HG03571 (cell line): Measurements from ENCODE around the gene SLC35F1.
A peak's percentile ranks its signal among the peaks of the same experiment; 100 is the strongest.

ENCODE experiments used
- ATAC-seq: cut with Tn5 transposase; IDR thresholded peaks from one replicate; pipeline ENCODE4 v1.9.1; 2021; ENCODE audit not compliant: unreplicated experiment

Gene SLC35F1

DNA sequence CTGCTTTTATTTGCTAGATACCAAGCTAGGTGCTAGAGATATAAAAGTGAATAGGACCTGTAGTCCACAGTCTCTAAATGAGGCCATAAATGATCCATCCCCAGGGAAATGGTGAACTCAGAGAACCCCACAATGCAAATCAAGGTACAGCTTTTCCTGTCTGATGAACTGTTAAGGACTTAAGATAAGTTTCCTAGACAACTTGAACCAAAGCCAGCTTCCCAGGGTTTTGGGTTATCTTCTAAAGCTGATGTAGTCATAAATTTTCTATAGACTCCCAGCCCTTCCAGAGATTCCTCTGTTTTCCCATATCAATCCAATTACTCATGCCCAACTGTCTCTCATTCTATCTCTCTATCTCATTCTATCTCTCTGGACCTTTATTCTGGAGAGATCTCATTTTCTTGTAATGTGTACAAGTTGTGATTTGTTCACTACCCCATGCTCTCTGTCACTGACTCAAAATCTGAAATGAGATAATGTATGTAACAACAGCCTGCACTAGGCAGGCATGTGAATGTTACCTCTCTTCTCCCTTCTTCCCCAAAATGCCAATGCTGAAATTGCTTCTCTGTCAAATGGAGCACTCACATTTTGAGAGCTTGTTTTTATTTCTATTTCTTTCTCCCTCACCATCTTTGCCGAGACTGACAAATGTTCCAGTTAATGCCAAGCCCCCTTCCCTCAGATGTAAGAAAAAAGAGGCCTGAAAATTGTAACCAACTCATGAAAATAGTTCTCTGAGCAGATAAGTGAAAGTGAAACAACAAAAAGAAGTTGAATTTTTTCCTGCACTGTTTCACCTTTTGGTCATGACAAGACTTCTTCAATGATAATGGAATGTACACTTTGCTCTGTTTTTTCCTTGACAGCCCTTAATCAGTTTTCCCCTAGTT, 279.9 kb downstream of the SLC35F1 start:
- ATAC-seq = peak; percentile 60

DNA sequence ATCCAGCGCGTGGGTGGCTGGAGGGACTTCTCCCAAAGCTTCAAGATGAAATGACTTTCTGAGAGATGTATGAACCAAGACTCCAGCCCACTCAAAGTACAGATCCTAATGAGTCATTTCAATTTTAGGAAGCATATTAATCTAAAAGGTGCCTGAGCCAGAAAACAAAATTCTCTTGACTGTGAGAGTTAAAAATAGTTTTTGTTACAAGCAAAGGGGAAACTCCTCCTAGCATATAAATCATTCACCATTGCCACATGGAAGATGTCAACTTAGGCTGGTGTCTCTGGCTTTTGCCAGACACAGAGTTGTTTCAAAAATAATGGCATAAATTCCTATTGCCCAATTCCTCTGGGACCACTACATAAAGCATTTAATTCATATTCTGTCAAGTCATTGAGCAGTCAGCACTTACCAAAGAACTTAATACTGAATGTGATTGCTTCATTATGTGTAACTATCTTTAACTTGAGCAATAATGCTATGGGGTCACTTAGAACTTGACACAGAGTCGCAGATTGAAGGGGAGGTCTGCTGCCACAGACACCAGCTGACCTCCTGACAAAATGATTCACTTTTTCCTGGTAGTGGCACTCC, 280.6 kb downstream of the SLC35F1 start:
- peak; percentile 37 for ATAC-seq

DNA sequence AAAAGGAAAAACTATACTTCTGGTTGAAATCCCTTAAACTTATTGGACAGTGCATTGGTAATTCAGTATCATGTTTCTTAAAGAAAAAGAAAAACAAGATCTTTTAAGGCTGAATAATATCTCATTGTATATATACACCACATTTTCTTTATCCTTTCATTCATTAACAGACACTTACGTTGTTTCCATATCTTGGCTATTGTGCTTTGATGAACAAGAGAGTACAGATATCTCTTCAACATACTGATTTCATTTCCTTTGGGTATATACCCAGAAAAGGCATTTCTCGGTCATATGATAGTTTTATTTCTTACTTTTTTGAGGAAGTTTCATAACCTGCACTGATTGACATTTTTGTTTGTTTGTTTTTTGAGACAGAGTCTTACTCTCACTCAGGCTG, 281.5 kb downstream of the SLC35F1 start:
- ATAC-seq = no peak

DNA sequence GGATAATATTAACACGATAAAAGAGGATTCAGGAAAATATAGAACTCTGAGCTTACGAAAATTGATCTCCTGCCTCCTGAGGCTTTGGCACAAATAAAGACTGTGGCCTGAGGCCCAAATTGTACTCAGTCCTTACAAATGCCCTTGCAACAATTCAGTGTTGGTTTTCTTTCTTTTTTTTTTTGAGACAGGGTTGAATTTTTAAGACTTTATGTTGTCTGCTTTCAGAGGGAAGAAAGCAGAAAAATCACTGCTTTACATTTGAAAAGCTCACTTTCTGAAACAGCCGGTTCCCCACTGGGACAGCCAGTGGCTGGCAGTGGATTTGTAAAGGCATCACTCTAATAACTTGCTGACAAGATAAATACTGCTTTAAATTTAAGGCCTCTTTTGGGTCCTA, 290.5 kb downstream of the SLC35F1 start:
- no peak for ATAC-seq

DNA sequence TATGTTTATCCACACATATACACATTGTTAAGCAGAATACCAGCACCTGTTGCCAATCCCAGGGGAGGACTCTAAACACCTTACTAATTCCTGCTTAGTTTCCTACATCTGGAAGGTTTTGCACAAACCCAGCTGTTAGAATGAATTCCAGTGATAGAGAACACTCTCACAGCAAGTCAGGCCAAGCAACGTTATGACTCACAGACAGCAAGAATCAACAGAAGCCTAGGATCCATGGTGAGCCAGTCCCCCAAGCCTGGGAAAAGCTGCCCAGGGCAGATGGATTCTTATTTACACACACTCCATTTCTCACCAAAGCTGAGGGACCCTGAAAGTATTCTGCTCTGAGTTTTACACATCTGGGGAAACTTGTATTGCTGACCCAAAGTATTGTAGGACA, 291.7 kb downstream of the SLC35F1 start:
- ATAC-seq = no peak

DNA sequence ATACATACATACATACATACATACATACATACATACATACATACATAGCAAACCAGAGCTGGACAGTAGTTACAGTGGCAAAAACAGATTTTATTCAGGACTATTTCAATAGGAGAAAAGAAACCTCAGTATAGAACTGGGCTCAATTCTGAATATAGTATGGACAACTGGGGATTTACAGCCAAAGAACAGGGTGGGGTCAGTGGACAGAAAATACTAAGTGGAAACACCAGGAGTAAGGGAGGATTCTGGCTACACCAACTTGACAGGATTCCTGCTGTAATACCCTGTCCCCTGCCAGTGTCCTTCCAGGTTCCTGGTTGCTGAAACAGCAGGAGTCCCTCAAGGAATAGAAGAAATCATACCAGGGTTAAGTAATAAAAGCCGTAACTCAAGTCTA, 293.1 kb downstream of the SLC35F1 start:
- no peak for ATAC-seq

DNA sequence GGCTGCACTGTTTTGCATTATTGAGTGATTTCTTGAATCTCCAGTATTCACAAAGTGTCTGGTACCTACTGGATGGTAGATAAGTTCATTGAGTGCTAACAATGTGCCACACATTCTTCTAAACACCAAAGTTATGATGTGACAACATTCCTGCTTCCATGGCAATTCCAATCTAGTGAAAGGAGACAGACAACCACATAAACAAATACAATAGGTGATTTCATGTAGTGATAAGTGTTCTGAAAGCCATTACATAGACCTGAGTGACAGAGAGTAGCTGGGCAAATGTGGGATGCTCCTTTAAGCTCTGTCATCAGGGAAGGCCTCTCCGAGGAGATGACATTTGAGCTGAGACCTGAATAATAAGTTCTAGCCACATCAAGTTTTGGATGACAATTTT, 295.5 kb downstream of the SLC35F1 start:
- no peak for ATAC-seq

DNA sequence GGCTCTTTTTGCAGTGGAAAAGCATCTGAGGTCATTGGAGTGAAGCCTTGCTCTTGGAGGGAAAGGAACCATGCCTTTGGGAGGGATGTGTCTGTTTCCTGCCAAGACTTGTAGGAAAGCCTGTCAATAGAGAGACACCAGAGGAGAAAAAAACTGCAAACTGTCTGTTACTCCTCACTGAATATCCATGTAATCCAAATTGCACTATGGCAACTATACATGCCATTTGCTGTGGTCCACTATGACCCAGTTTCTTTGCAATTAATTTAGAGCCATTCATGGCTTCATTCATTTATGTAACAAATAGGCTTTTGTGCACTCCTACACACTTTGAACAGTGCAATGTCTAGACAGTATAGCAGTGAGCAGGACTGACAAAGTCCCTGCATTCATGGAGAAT, 296.5 kb downstream of the SLC35F1 start:
- ATAC-seq = no peak

DNA sequence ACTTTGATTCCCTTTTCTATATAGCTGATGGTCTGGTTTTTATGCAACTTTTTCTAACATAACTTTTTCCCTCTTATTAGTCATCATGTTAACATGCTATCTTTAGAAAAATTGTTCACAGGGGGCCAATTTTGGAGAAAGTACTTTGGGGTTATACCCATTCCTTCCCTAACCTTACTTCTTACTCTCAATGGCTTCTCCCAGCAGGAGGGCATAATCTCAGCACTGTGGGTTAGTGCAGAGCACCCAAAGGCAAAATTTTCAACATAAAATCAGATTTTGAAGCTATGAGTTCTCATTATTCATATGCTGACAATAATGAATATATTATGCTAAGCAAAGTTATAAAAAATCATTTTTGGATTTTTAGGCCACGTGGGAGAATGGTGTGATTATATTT, 299.2 kb downstream of the SLC35F1 start:
- ATAC-seq = no peak

DNA sequence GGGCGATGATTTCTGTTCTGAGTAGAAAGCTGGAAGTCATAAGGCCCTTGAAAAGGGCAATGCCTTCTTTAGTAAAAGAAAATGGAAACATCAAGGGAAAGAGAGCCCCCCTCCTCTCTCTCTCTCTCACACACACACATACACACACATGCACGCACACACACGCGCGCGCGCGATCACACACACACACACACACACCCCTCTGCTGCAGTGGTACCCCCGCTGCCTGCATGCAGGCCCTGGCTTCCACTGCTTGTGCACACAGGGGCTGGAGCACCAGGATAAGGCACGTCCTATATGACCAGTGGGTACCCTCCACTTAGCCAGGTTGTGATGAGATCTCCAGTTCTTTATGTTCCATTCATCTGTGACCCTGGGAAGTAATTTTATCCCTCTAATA, 300.9 kb downstream of the SLC35F1 start:
- ATAC-seq = no peak

DNA sequence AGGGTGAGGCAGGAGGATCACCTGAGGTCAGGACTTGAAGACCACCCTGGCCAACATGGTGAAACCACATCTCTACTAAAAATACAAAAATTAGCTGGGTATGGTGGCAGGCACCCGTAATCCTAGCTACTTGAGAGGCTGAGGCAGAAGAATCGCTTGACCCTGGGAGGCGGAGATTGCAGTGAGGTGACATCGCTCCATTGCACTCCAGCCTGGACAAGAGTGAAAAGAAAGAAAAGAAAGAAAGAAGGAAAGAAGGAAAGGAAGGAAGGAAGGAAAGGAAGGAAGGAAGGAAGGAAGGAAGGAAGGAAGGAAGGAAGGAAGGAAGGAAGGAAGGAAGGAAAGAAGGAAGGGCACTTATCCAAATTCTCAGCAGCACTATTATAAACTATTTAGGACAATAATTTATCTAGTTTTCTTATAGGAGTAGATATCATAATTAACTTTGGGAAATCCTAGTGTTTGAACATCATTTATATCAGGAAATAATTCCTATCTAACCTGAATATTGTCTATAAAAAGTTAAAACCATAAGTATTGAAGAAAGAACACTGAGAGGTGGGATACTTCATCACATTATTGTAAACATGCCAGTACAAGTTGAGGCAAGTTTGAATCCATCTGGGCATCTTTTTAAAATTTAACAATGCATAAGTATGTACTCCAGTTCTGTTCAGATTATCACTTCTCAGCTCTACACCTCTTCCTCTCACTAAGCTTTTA, 305.5 kb downstream of the SLC35F1 start:
- no peak for ATAC-seq

DNA sequence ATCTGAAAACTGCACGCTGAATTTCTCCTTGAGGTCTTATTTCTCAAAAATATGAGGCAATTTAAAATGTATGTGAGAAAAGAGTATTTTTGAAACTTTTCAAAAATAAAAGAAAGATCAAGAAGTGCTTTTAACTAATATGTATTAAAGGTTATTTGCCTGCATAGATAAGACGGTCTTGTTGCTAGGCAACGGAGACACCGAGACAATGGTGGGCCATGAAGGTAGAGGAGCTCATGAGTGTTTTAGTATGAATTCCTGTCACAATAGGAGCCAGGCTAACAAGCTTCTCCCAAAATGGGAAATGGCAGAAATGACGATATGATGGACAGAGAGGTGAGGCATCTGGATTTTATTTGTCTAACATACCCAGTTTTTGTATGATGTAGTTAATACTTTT, 308.2 kb downstream of the SLC35F1 start:
- no peak for ATAC-seq

DNA sequence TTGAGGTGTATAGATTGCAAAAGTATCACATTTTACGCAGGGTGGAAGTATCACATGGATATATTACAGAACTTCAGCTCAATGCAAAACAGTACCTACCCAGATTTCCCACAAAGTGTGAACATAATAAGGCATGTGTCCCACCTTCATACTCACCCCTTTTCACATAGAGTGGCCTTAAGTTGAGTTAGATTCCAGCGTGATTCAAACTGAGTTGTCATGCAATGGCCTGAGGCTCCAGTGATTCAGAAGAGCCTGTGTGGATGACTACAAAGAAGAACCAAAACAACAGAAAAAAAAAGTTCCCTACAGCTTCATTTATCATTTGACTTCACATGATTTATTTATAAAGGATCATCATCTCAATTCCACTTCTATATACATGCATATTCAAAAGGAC, 309.7 kb downstream of the SLC35F1 start:
- ATAC-seq = no peak

DNA sequence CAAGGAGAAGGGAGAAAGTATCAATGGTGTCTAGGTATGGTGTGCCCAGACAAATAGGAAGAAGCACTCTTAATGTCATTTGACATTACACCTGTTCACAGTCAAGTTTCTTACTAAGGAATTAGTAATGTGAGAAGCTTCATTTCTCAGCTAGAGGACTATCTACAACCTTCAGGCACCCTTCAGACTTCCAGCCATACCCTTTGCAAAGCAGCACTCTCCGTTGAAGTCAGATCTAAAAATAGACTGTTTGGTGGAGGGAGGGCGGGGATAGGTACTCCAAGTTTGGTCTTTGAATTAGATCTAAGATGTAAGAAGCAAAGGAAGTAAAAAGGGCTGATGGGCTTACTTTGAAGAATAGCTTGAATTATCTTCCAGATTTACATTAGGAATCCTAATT, 311.1 kb downstream of the SLC35F1 start:
- ATAC-seq = no peak

DNA sequence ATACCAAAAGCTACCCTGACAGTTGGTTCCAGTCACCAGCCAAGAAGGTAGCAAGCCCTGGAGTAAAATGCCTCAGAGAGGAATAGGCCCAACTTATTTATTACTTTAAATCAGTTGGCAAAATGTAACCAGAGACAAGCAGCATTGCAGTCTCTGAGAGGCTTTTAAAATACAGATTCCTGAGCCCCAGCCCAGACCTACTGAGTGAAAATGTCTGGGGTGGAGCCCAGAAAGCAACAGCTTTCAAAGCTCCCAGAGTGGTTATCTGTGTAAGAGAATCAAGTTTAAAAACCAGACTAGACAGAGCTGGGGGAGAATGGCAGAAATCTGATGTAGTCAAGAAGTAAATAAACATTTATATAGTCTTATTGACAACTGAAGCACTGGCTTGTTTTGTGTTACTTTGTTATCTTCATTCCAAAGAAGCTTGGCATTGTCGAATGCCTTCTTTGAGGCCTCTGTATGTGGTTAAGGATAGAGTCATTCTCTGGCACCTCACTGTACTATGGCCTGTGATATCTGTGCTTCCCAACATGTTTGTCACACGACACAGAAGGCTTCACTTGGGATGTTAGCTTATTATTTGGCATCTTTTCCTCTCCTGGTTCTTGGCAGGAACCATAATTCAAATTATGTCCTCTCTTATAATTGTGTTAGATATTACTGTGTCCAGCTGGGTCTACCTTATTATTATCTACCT, 313.5 kb downstream of the SLC35F1 start:
- ATAC-seq = no peak

DNA sequence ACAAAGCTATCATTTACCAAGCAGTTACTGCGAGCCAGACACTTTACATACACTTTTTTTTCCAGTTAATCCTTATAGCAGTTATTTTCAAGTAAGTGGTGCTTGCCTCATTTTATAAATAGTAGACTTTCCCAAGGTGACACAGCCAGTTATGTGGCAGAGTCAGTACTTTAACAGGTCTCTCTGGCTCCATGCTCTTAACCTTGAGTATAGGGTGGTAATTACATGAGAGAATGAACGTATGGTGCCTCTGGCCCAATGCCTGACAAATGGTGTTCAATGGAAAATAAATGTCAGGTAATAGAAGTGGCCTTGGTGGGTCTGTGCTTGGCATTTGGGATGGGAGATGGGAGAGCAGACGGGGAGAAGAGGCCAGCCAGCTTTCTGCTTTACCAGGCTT, 316.3 kb downstream of the SLC35F1 start:
- no peak for ATAC-seq

DNA sequence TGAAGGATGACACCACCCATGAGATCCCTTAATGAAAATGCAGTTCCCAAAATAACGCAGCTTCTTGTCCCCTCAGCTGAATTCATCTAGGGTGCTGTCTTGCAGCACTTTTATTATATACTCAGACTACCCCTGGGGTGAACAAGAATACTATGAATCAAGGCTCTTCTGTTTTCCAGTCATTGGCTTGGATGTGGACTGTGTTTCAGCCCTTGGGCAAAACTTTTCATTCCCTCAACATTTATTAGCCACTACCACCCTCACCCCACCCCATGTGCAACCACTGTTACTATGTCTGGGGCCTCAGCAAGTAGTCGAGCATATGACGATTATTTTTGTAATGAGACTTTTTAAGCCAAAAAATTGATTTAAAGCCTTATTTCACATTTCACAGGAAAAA, 321.8 kb downstream of the SLC35F1 start:
- no peak for ATAC-seq

DNA sequence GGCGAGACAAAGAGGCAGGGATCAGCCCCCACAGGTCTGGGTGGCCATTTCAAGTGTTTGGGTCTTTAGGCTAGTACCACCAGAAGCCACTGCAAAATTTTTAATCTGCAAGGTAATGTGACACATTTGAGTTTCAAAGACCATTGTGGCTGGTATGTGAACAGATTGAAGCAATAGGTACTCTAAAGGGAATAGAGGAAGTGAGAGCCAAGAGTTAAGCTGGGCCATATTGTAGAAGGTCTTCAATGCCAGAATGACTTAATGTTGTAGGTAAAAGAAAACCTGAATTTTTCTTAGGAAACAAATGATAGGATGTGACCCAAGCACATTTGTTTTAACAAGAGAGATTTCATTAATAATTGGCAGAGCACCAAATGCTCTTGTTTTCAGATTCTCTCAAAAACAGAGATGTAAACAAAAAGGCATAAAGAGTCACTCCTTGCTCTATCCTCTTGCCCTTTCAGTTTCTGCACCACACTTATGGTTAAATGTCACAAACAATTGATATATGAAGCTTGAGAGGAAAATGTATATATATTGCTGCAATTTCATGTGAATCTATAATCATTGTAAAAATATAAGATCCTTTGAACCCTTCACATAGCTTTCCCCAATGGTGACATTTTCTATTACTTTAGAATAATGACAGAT, 333.9 kb downstream of the SLC35F1 start:
- ATAC-seq = no peak

DNA sequence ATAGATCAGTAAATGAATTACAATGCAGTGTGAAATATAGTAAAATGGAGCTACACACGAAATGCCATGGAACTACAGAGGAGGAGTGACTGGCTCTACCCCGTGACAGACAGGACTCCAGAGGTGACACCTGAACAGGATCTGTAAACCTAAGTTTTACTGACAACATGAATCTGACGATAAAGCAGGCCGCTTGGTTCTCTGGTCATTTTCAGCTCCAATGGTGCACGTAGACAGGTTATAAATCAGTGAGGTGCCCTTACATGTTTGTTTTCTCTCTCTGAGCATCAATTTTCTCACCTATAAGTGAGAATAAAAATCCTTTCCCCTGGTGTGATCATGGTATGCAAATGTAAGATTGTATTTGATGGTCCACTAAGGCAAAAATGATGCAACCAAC, 339.3 kb downstream of the SLC35F1 start:
- ATAC-seq = no peak

DNA sequence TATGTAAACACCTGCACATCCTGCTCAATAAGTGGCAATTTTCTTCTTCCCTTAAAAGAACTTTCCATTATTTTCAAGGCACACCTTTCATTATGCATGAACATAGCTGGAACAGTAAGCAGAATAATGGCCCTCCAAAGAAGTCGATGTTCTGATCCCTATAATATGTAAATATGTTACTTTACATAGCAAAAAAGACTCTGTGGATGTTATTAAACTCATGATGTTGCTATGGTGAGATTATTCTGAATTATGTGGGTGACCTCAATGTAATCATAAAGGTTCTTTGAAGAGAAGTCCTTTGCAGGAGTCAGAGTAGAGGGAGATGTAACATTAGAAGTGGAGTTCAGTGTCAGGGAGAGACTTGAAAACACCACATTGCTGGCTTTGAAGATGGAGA, 341.1 kb downstream of the SLC35F1 start:
- no peak for ATAC-seq

DNA sequence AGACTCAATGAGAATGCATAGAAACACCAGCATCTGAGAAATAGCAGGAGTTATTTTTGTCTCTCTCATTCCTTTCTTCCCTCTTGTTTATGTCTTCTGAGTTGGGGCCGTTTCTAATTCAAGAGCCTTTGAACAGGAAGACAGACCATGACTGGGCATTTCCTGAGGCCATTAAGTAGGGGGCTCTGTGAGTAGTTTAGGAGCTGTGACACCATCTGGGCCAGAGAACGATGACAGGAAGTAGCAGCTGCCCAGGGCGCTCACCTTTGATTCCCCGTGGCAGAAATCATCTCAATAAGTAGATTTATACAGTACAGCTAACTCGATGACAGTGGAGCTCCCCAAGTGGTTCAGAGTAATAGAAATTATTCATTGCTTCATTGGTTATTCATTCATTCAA, 342.6 kb downstream of the SLC35F1 start:
- no peak for ATAC-seq
